SK-N-SH treated with all-trans-retinoic acid at 6 μM for 48 hours (cell line): ENCODE results near the gene QSOX2.

Experiments used
- ARNTL ChIP-seq: fragments of 450-650 bp; formaldehyde crosslinking; IDR thresholded peaks from 2 replicates; pipeline ENCODE4 v1.5.0; 2020; ENCODE audit warnings: low read depth, mild to moderate bottlenecking, moderate library complexity, borderline replicate concordance
- ESRRG ChIP-seq: fragments of 250-450 bp; sonication (Bioruptor Pico); IDR thresholded peaks from 2 replicates; pipeline ENCODE4 v1.6.1; 2021; ENCODE audit warnings: mild to moderate bottlenecking
- PPARA ChIP-seq: fragments of 250-450 bp; sonication (Bioruptor Pico); IDR thresholded peaks from 2 replicates; pipeline ENCODE4 v1.5.0; 2020; ENCODE audit warnings: mild to moderate bottlenecking, borderline replicate concordance
- ZNF565 ChIP-seq: fragments of 450-650 bp; formaldehyde crosslinking; conservative IDR thresholded peaks from 2 replicates; pipeline ENCODE4 v1.5.0; 2020; ENCODE audit warnings: low read depth, mild to moderate bottlenecking, moderate library complexity
- ZNF8 ChIP-seq: fragments of 450-650 bp; formaldehyde crosslinking; IDR thresholded peaks from 2 replicates; pipeline ENCODE4 v1.5.0; 2020; ENCODE audit warnings: mild to moderate bottlenecking, moderate library complexity

- no peak for TF ChIP-seq ESRRG (CRISPR knock-in tag)
- TF ChIP-seq ZNF8 (CRISPR knock-in tag) = no peak
- TF ChIP-seq ARNTL (CRISPR knock-in tag) = no peak
- TF ChIP-seq ZNF565 (CRISPR knock-in tag) = no peak
- no peak for TF ChIP-seq PPARA (CRISPR knock-in tag)
These were observed 59.8 kb downstream of the QSOX2 start for GRCh38 chr9:136185596-136186366.
